Measurements from ENCODE around the gene MB.

- TF ChIP-seq CTCF (IDR thresholded peaks at IDR 0.05) (no peak), POLR2A (IDR thresholded peaks at IDR 0.05) (no peak), EP300 (IDR thresholded peaks at IDR 0.05) (no peak)
Measured at GRCh38 chr22:35589071-35589755, 27.9 kb downstream of the MB start.
